Body of pancreas (tissue), 4 donors: ENCODE measurements around the gene ACADVL.

Experiments used
- CTCF ChIP-seq, 7 experiments: fragments of 450-650 bp in 4 of 7; fragments of 200-600 bp in 3 of 7; sonication (generic) in 3 of 7; IDR thresholded peaks; one replicate each; pipeline ENCODE4 v1.5.1; 2016 to 2019; ENCODE audit warnings: antibody characterized with exemption in 7 of 7
- POLR2A ChIP-seq, 3 donors: fragments of 450-650 bp; IDR thresholded peaks; one replicate each; pipeline ENCODE4 v1.6.1; 2016; ENCODE audit warnings: antibody characterized with exemption in 3 of 3, mild to moderate bottlenecking in 2 of 3

GRCh38 chr17:7226721-7227710 is 7.3 kb downstream of the ACADVL start:
- TF ChIP-seq CTCF (IDR thresholded peaks at IDR 0.05) (no peak), POLR2A (IDR thresholded peaks at IDR 0.05) (no peak)
